Mesendoderm (in vitro differentiated cells): ENCODE results near the gene GRIK1.

Experiments
- DNase-seq: peaks from one replicate; pipeline ENCODE4 v3.0.0; 2013
- H2AK5ac ChIP-seq: 2 replicates; pipeline ENCODE4 v1.6.1; 2013; ENCODE audit warnings: low read length, inconsistent platforms
- H2BK120ac ChIP-seq: 2 replicates; pipeline ENCODE4 v1.6.1; 2013; ENCODE audit warnings: low read depth, mild to moderate bottlenecking, low read length, moderate library complexity, mixed read lengths
- H2BK15ac ChIP-seq: replicated peaks from 2 replicates; pipeline ENCODE4 v1.6.1; 2013; ENCODE audit warnings: low read depth, mild to moderate bottlenecking, moderate library complexity
- H2BK5ac ChIP-seq: 2 replicates; pipeline ENCODE4 v1.6.1; 2013; ENCODE audit warnings: low read length, inconsistent platforms
- H3K18ac ChIP-seq: 2 replicates; pipeline ENCODE4 v1.6.1; 2013; ENCODE audit warnings: mild to moderate bottlenecking, low read length, mixed read lengths
- H3K23ac ChIP-seq: one replicate; pipeline ENCODE4 v1.6.1; 2013; ENCODE audit warnings: low read length
- H3K27ac ChIP-seq: 2 replicates; pipeline ENCODE4 v1.5.1; 2013; ENCODE audit warnings: low read depth, mild to moderate bottlenecking, inconsistent platforms, low read length, moderate library complexity
- H3K27me3 ChIP-seq: 2 replicates; pipeline ENCODE4 v1.6.1; 2013; ENCODE audit warnings: low read length, control low read depth, mild to moderate bottlenecking, inconsistent platforms; ENCODE audit not compliant: insufficient read depth, poor library complexity
- H3K36me3 ChIP-seq: 2 replicates; pipeline ENCODE4 v1.6.1; 2013; ENCODE audit warnings: low read length, inconsistent platforms; ENCODE audit not compliant: control insufficient read depth, insufficient read depth
- H3K4ac ChIP-seq: one replicate; pipeline ENCODE4 v1.6.1; 2013; ENCODE audit warnings: low read depth, mild to moderate bottlenecking, low read length, moderate library complexity
- H3K4me1 ChIP-seq: 2 replicates; pipeline ENCODE4 v1.6.1; 2013; ENCODE audit warnings: low read depth, low read length, inconsistent platforms; ENCODE audit not compliant: control insufficient read depth
- H3K4me2 ChIP-seq: 2 replicates; pipeline ENCODE4 v1.6.1; 2013; ENCODE audit warnings: low read length
- H3K4me3 ChIP-seq: 2 replicates; pipeline ENCODE4 v1.5.1; 2013; ENCODE audit warnings: mild to moderate bottlenecking, low read length
- H3K56ac ChIP-seq: one replicate; pipeline ENCODE4 v1.6.1; 2013; ENCODE audit warnings: low read length
- H3K79me1 ChIP-seq: 2 replicates; pipeline ENCODE4 v1.6.1; 2013; ENCODE audit warnings: low read length, inconsistent platforms
- H3K79me2 ChIP-seq: 2 replicates; pipeline ENCODE4 v1.6.1; 2013; ENCODE audit warnings: mild to moderate bottlenecking, low read length; ENCODE audit not compliant: control insufficient read depth, insufficient read depth
- H3K9ac ChIP-seq: 2 replicates; pipeline ENCODE4 v1.6.1; 2013; ENCODE audit warnings: low read length, inconsistent platforms
- H4K5ac ChIP-seq: one replicate; pipeline ENCODE4 v1.6.1; 2013; ENCODE audit warnings: low read length
- H4K8ac ChIP-seq: one replicate; pipeline ENCODE4 v1.6.1; 2013; ENCODE audit warnings: low read depth, mild to moderate bottlenecking, control low read depth, low read length, moderate library complexity
- WGBS: extraction: QIAGEN DNeasy Blood & Tissue Kit; methylation state at CpG from one replicate; pipeline ENCODE4 v1.1.7; 2013; ENCODE audit warnings: low lambda C conversion rate, missing lambda C conversion rate; ENCODE audit not compliant: insufficient coverage; ENCODE audit errors: extremely low coverage; 5-methylcytosine and 5-hydroxymethylcytosine counted together

The GRIK1 gene

DNA sequence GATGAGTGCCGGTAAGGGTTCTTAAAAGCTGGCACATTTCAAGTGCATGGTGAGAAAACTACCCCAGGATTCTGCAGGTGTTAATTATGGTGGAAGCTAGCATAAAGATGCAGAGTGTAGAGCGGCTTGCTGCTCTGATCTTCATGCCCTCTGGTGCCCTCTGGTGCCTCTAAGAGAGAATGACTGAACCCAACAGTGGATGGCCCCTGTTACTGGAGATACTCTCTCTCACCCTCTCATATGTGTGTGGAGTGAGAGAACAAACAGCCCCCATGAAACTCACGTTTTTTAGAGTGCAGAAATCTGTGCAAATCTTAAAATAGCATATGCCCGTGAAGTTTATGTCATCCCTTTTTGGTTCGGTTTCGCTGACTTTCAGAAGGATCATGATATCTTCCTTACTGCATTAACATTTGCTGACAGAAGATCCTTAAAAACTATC lies 90.0 kb downstream of the GRIK1 start:
- no peak overlapping the region for H4K8ac ChIP-seq
- H3K56ac ChIP-seq, result no peak overlapping the region
- H4K5ac ChIP-seq, result no peak overlapping the region
- no peaks in the 10 kb centered on the region for H3K27me3 ChIP-seq
- H3K18ac ChIP-seq, result no peak overlapping the region
- no peak overlapping the region for H2BK15ac ChIP-seq
- H3K79me2 ChIP-seq, result no peaks in the 10 kb centered on the region
- H3K9ac ChIP-seq, result no peak overlapping the region
- WGBS, result no CpG with 5 or more reads among the region's 6 CpGs
- no peak overlapping the region for H3K27ac ChIP-seq
- DNase-seq, result peak; percentile 84
- no peaks in the 10 kb centered on the region for H3K4me1 ChIP-seq
- no peak overlapping the region for H3K4me2 ChIP-seq
- no peaks in the 10 kb centered on the region for H3K79me1 ChIP-seq
- H2BK120ac ChIP-seq, result no peak overlapping the region
- no peak overlapping the region for H3K4ac ChIP-seq
- H2BK5ac ChIP-seq, result no peak overlapping the region
- no peaks in the 10 kb centered on the region for H3K36me3 ChIP-seq
- no peak overlapping the region for H3K4me3 ChIP-seq
- H2AK5ac ChIP-seq, result no peak overlapping the region
- H3K23ac ChIP-seq, result no peak overlapping the region

GRCh38 chr21:29843804-29844203 lies 96.0 kb downstream of the GRIK1 start:
- Histone ChIP-seq H2BK5ac (no peak overlapping the region), H4K5ac (no peak overlapping the region), H3K36me3 (no peaks in the 10 kb centered on the region), H3K18ac (no peak overlapping the region), H2AK5ac (no peak overlapping the region), H3K4me2 (no peak overlapping the region), H3K9ac (no peak overlapping the region), H3K23ac (no peak overlapping the region), H3K27me3 (no peaks in the 10 kb centered on the region), H3K4ac (no peak overlapping the region), H2BK120ac (no peak overlapping the region), H4K8ac (no peak overlapping the region), H2BK15ac (no peak overlapping the region), H3K79me1 (no peaks in the 10 kb centered on the region), H3K79me2 (no peaks in the 10 kb centered on the region), H3K4me1 (no peaks in the 10 kb centered on the region), H3K56ac (no peak overlapping the region), H3K27ac (no peak overlapping the region), H3K4me3 (no peak overlapping the region)
- DNase-seq, result no peak
- WGBS, result no CpG with 5 or more reads among the region's 3 CpGs

- Histone ChIP-seq H3K27ac (no peak overlapping the region), H2BK120ac (no peak overlapping the region), H3K27me3 (no peaks in the 10 kb centered on the region), H3K79me1 (no peaks in the 10 kb centered on the region), H3K4me2 (no peak overlapping the region), H4K8ac (no peak overlapping the region), H4K5ac (no peak overlapping the region), H3K9ac (no peak overlapping the region), H3K4ac (no peak overlapping the region), H2BK15ac (no peak overlapping the region), H3K4me3 (no peak overlapping the region), H3K4me1 (no peaks in the 10 kb centered on the region), H2AK5ac (no peak overlapping the region), H3K18ac (no peak overlapping the region), H3K23ac (no peak overlapping the region), H3K79me2 (no peaks in the 10 kb centered on the region), H3K36me3 (no peaks in the 10 kb centered on the region), H2BK5ac (no peak overlapping the region), H3K56ac (no peak overlapping the region)
- DNase-seq, result no peak
- WGBS, result no CpG with 5 or more reads among the region's 2 CpGs
These were observed 105.2 kb downstream of the GRIK1 start for GRCh38 chr21:29834617-29835016.

GRCh38 chr21:29832217-29832616 lies 107.6 kb downstream of the GRIK1 start:
- no peak overlapping the region for H2BK5ac ChIP-seq
- no peak overlapping the region for H3K56ac ChIP-seq
- H2BK15ac ChIP-seq, result no peak overlapping the region
- no peak overlapping the region for H4K5ac ChIP-seq
- H3K18ac ChIP-seq, result no peak overlapping the region
- H3K79me1 ChIP-seq, result no peaks in the 10 kb centered on the region
- no peaks in the 10 kb centered on the region for H3K4me1 ChIP-seq
- no peak overlapping the region for H3K9ac ChIP-seq
- no peak overlapping the region for H3K23ac ChIP-seq
- no peak overlapping the region for H4K8ac ChIP-seq
- H3K4me3 ChIP-seq, result no peak overlapping the region
- no peaks in the 10 kb centered on the region for H3K79me2 ChIP-seq
- H3K4me2 ChIP-seq, result no peak overlapping the region
- H2BK120ac ChIP-seq, result no peak overlapping the region
- H3K4ac ChIP-seq, result no peak overlapping the region
- no peak overlapping the region for H2AK5ac ChIP-seq
- no peak overlapping the region for H3K27ac ChIP-seq
- no peak for DNase-seq
- H3K27me3 ChIP-seq, result no peaks in the 10 kb centered on the region
- no CpG with 5 or more reads among the region's 2 CpGs for WGBS
- H3K36me3 ChIP-seq, result no peaks in the 10 kb centered on the region

GRCh38 chr21:29829564-29830275 lies 110.1 kb downstream of the GRIK1 start:
- no peak overlapping the region for H3K23ac ChIP-seq
- no peak overlapping the region for H3K4ac ChIP-seq
- H2AK5ac ChIP-seq, result no peak overlapping the region
- H3K79me2 ChIP-seq, result no peaks in the 10 kb centered on the region
- no peak overlapping the region for H3K56ac ChIP-seq
- no peak overlapping the region for H4K5ac ChIP-seq
- no peak overlapping the region for H2BK15ac ChIP-seq
- H3K4me2 ChIP-seq, result no peak overlapping the region
- no peak overlapping the region for H4K8ac ChIP-seq
- WGBS, result no CpG with 5 or more reads among the region's 2 CpGs
- H3K18ac ChIP-seq, result no peak overlapping the region
- no peak overlapping the region for H3K9ac ChIP-seq
- H3K36me3 ChIP-seq, result no peaks in the 10 kb centered on the region
- DNase-seq, result no peak
- no peak overlapping the region for H2BK5ac ChIP-seq
- H2BK120ac ChIP-seq, result no peak overlapping the region
- H3K27me3 ChIP-seq, result no peaks in the 10 kb centered on the region
- H3K4me3 ChIP-seq, result no peak overlapping the region
- no peaks in the 10 kb centered on the region for H3K4me1 ChIP-seq
- H3K79me1 ChIP-seq, result no peaks in the 10 kb centered on the region
- H3K27ac ChIP-seq, result no peak overlapping the region

DNA sequence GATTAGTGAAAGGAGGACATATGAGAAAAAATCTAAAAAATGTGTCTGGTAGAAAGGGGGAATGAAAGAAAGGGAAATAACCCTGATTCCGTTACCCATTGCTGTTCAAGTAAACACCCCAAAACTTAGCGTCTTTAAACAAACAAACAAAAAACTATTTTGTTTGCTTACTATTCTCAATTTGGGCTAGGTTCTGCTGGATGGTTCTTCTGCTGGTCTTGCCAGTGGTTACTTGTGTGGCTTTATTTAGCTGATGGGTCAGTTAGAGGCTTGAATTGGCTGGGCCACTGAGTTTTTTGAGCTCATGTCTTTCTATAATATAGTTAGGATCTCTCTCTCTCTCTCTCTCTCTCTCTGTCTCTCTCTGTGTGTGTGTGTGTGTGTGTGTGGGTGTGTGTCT lies 112.1 kb downstream of the GRIK1 start:
- Histone ChIP-seq H3K27me3 (no peaks in the 10 kb centered on the region), H3K79me2 (no peaks in the 10 kb centered on the region), H3K56ac (no peak overlapping the region), H3K9ac (no peak overlapping the region), H3K4ac (no peak overlapping the region), H2BK15ac (no peak overlapping the region), H3K36me3 (no peaks in the 10 kb centered on the region), H3K79me1 (no peaks in the 10 kb centered on the region), H2BK120ac (no peak overlapping the region), H3K18ac (no peak overlapping the region), H3K23ac (no peak overlapping the region), H3K4me2 (no peak overlapping the region), H2BK5ac (no peak overlapping the region), H2AK5ac (no peak overlapping the region), H4K8ac (no peak overlapping the region), H4K5ac (no peak overlapping the region), H3K4me1 (no peaks in the 10 kb centered on the region), H3K27ac (no peak overlapping the region), H3K4me3 (no peak overlapping the region)
- no CpG with 5 or more reads among the region's 2 CpGs for WGBS
- no peak for DNase-seq
